GM18951 (cell line): ENCODE data around the gene CAPN10.

Experiments
- POLR2A ChIP-seq: IDR thresholded peaks from 4 replicates; pipeline ENCODE4 v1.6.1; 2011; ENCODE audit warnings: mild to moderate bottlenecking; ENCODE audit not compliant: insufficient read length, insufficient read depth; ENCODE audit errors: extremely low read depth
- in situ Hi-C: fragments of 300-500 bp; cut with MboI; formaldehyde crosslinking; loops from one replicate; pipeline ENCODE4 v1.12.0; 2022; ENCODE audit warnings: low sequenced_read_pairs, mixed read lengths, inconsistent platforms; ENCODE audit not compliant: unreplicated experiment

The CAPN10 gene

GRCh38 chr2:240584486-240585031, 2.0 kb upstream of the CAPN10 start:
- in situ Hi-C loops = no loop called here
- peak; percentile 80 for TF ChIP-seq POLR2A

GRCh38 chr2:240585101-240585500, 1.4 kb upstream of the CAPN10 start:
- peak; percentile 5 for TF ChIP-seq POLR2A
- in situ Hi-C loops = no loop called here

- no peak for TF ChIP-seq POLR2A
- in situ Hi-C loops = no loop called here
These were observed 795 bp upstream of the CAPN10 start for GRCh38 chr2:240585681-240586197.

- in situ Hi-C loops = no loop called here
These were observed 626 bp downstream of the CAPN10 start for GRCh38 chr2:240586919-240587800.

GRCh38 chr2:240588006-240588655, 1.6 kb downstream of the CAPN10 start:
- in situ Hi-C loops = no loop called here
- no peak for TF ChIP-seq POLR2A

More at GRCh38 chr2:240586919-240587800, 626 bp downstream of the CAPN10 start:
- TF ChIP-seq POLR2A = no peak

- in situ Hi-C loops = no loop called here
- no peak for TF ChIP-seq POLR2A
These were observed 2.1 kb downstream of the CAPN10 start for GRCh38 chr2:240588669-240589068.

GRCh38 chr2:240589375-240589774, 2.8 kb downstream of the CAPN10 start:
- in situ Hi-C loops = no loop called here
- no peak for TF ChIP-seq POLR2A

GRCh38 chr2:240589850-240590525, 3.5 kb downstream of the CAPN10 start:
- in situ Hi-C loops = no loop called here
- TF ChIP-seq POLR2A = no peak

- in situ Hi-C loops = no loop called here
- TF ChIP-seq POLR2A = no peak
These were observed 4.2 kb downstream of the CAPN10 start for GRCh38 chr2:240590681-240591111.

GRCh38 chr2:240591226-240591625, 4.7 kb downstream of the CAPN10 start:
- no peak for TF ChIP-seq POLR2A
- in situ Hi-C loops = no loop called here

GRCh38 chr2:240591784-240592183, 5.2 kb downstream of the CAPN10 start:
- in situ Hi-C loops = no loop called here
- TF ChIP-seq POLR2A = no peak

GRCh38 chr2:240593026-240593702, 6.6 kb downstream of the CAPN10 start:
- no peak for TF ChIP-seq POLR2A
- in situ Hi-C loops = no loop called here

- in situ Hi-C loops = no loop called here
- TF ChIP-seq POLR2A = no peak
These were observed 7.3 kb downstream of the CAPN10 start for GRCh38 chr2:240593703-240594451.
